Activated naive CD4-positive, alpha-beta T cell treated with Interleukin-2 at 50 U/mL for 16 hours (primary cell): ENCODE data around the gene GPX6.
"Not testable (repeated sequence)": the region's sequence is repeated elsewhere in the genome, so short reads cannot be mapped to it uniquely, and the experiment has no call there.

Experiments
- DNase-seq: peaks from one replicate; pipeline ENCODE4 v3.0.0-alpha.2; 2020

The GPX6 gene

DNA sequence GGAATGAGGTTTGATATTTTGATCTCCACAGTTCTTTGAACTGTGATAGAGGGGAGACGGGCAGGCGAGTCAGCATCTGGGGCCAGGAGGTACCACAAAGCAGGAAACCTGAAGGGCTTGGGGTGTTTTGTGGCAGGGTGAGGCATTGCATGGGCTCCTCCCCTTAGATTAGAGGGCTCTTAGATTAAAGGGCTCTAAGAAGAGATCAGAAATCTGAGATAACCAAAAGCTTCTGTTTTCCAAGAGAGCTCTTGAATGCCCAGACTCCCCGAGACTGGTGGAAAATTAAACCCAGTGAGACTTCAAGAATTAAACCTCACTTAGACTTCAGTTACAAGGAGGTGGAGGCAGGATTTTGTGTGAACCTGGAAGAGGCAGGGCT lies 7.6 kb upstream of the GPX6 start:
- DNase-seq: peak; percentile 19

DNA sequence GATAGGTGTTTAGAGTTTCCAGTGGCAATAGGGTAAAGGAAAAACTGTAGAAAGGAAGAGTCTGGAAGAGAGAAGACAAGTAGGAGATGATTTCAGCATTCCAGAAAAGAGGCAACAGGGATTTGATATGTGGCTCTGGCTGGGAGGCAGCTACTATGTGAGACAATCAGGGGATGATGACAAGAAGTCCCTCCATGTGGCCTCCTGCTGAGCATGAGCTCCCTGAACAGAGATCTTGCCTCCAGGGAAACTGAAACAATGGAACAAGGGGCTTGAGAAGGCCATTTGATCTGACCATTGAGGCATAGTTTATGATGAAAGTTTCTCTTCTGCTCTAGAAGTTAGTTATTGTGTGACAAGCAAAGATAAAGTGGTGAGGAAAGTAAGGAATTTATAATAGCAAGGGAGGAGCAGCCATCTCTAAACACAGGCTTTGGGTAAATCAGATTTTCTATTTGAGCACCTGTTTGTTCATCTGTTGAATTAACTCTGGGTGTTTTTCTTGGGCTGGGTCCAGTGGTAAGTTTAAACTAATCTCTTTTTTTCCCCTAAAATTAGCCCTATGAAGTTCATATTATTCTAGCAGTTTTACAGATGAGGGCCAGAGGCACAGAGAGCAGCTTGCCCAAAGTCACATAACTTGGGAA lies 7.1 kb upstream of the GPX6 start:
- DNase-seq: no peak

DNA sequence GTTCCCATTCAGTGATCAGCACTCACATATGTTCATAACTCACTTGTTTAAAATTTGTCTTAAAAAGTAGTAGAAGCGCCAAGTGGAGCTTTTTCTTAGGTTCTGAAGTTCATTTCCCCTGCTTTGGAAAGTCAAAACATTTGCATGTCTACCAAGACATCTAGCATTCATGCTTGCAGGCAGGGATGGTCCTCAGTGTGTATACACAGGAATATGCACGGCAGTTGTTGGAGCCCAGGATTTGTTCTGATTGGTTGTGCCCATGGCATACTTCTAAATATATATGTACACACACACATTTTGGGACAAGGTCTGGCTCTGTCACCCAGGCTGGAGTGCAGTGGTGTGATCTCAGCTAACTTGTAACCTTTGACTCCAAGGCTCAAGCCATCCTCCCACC lies 2.4 kb upstream of the GPX6 start:
- no peak for DNase-seq

DNA sequence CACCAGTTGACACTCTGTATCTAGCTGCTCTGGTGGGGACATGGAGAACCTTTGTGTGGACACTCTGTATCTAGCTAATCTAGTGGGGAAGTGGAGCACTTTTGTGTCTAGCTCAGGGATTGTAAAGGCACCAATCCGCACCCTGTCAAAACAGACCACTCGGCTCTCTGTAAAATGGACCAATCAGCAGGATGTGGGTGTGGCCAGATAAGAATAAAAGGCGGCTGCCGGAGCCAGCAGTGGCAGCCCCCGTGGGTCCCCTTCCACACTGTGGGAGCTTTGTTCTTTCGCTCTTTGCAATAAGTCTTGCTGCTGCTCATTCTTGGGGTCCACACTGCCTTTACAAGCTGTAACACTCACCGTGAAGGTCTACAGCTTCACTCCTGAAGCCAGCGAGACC lies 3.2 kb downstream of the GPX6 start:
- not testable (repeated sequence) for DNase-seq

DNA sequence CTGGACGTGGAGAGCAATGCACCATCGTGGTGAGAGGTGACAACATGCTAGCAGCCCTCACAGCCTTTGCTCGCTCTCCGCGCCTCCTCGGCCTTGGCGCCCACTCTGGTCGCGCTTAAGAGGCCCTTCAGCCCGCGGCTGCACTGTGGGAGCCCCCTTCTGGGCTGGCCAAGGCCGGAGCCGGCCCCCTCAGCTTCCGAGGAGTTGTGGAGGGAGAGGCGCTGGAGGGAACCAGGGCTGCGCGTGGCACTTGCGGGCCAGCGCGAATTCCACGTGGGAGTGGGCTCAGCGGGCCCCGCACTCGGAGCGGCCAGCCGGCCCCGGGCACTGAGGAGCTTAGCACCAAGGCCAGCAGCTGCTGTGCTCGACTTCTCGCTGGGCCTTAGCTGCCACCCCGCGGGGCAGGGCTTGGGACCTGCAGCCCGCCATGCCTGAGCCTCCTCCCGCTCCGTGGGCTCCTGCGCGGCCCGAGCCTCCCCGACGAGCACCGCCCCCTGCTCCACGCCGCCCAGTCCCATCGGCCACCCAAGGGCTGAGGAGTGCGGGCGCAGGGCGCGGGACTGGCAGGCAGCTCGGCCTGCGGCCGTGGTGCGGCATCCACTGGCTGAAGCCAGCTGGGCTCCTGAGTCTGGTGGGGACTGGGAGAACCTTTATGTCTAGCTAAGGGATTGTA lies 3.8 kb downstream of the GPX6 start:
- DNase-seq: no peak

DNA sequence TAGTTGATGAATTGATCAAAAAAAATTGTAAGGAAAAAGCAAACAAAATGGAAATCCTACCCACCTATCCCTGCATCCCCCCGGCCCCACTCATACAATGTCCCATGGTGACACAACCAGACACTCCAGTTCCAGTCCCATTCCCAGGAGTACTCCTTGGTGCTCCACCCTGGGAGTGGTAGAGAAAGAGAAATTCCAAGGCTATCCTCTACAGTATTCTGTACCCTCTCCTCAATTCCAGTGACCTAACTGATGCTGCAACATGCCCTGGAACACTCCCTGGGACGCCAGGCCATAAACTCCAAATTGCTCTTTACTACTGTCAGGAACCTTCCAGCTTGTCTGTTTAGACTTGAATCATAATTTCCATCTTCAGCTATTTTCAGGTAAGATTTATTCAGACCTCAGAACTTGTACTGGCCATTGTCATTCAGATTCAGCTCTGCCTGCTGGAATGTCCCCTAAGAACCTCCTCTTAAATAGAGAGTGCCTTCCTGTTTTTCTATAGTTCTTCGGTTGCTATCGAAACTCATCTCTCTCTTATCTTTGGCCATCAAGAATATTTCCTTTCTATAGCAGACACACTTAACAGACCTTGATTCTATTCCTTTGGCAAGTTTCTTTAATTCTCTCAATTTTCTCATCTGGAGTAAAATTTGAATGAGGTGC lies 8.7 kb downstream of the GPX6 start:
- DNase-seq: no peak

DNA sequence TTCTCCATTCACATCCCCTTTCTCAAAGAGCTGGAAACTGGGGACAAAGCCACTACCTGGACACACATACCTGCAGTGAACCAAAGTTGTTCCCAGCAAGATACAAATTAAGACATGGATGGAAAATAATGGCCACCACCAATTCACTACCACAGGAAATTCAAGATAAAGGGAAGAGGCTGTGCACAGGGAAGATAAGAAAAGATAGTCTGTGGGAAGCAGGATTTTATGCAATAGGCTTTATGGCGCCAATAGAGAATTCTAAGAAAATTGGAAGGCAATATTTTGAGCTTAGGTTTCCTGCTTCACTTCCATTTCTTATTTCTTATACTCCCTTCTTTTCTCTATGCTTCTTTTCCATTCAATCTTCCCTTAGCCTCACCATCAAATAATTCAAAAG lies 9.9 kb downstream of the GPX6 start:
- no peak for DNase-seq

DNA sequence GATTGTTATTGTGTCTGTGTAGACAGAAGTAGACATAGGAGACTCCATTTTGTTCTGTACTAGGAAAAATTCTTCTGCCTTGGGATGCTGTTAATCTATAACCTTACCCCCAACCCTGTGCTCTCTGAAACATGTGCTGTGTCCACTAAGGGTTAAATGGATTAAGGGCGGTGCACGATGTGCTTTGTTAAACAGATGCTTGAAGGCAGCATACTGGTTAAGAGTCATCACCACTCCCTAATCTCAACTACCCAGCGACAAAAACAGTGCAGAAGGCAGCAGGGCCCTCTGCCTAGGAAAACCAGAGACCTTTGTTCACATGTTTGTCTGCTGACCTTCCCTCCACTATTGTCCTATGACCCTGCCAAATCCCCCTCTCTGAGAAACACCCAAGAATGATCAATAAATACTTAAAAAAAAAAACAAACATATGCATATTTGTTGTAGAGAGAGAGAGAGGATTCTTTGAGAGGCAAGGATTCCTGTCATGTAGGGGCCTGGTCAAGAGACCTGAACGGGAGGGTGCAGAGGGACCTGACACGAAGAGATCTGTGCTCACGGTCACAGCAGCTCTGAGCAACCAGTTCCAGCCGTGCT lies 12.8 kb downstream of the GPX6 start:
- not testable (repeated sequence) for DNase-seq

DNA sequence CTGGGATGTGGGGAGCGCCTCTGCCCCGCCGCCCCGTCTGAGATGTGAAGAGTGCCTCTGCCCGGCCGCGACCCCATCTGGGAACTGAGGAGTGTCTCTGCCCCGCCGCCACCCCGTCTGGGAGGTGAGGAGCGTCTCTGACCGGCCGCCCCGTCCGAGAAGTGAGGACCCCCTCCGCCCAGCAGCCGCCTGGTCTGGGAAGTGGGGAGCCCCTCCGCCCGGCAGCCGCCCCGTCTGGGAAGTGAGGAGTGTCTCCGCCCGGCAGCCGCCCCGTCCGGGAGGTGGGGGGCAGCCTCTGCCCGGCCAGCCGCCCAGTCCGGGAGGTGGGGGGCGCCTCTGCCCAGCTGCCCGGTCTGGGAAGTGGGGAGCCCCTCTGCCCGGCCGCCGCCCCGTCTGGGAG lies 13.5 kb downstream of the GPX6 start:
- not testable (repeated sequence) for DNase-seq

DNA sequence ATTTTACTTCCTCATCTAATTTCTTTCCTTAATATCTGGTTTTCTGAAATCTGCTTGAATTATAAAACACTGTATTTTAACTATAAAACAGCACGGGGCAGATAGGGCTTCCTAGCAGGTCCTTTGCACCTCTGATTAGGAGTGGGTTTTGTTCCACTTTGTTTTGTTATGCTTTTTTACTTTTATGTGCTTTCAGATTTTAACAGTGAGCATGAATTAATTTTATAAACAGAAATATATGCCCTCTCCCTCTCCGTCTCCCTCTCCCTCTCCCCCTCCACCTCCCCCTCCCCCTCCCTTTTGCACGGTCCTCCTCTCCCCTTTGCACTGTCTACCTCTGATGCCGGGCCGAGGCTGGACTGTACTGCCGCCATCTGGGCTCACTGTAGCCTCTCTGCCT lies 14.3 kb downstream of the GPX6 start:
- DNase-seq: no peak

DNA sequence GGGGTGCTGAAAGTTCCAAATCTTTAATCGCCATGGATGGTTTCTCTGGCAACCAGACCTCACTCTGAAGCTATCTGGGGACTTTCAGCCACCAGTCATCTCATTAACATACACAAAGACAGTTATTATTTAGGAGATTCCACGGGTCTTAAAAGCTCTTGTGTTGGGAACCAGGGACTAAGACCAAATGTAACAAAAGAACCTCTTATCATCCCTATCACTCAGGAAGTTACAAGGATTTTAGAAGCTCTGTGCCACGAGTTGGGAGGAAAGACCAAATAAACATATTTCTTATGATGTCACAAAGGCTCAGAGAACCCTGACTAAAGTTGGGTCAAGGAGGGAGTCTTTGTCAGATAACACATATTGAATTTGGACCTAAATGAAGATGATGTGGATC lies 17.7 kb downstream of the GPX6 start:
- DNase-seq: no peak

DNA sequence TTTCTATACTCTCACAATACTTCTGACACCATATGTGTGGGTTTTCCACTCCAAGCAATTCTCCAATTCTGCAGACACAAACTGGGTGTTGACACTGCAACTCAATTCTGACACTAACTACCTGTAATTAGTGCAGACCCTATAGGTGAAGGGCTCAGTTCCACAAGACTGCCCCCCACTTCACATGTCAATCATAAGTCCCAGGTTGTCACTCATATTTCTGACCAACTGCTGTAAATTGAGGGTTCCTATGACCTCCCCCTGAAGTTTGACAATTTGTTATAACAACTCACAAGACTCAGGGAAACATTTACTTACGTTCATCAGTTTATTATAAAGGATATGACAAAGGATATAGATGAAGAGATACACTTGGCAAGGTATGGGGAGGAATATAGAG lies 18.3 kb downstream of the GPX6 start:
- no peak for DNase-seq

DNA sequence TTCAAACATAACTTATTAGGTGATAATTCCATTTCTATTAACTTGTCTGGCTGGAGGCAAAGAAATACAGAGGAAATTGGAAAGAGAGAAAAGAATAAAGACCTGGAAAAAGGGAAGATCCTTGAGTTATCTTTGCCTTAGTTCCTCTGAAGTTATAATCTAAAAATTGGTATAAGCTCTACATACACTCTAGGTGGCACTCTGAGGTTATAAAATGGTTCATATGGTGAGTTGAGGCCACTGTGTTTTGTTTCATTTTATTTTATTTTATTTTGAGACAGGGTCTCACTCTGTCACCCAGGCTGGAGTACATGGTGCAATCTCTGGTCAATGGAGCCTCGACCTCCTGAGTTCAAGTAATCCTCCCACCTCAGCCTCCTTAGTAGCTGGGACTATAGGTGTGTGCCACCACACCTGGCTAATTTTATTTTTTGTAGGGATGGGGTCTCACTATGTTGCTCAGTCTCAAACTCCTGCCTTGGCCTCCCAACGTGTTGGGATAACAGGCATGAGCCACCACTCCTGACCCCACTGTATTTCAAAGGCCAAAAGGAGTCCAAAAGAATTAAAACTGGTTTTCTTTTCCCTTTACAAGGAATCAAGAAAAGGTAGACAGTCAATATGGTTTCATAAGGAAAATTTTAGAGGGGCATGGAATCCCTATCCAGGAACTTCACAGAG lies 19.4 kb downstream of the GPX6 start:
- DNase-seq: no peak

DNA sequence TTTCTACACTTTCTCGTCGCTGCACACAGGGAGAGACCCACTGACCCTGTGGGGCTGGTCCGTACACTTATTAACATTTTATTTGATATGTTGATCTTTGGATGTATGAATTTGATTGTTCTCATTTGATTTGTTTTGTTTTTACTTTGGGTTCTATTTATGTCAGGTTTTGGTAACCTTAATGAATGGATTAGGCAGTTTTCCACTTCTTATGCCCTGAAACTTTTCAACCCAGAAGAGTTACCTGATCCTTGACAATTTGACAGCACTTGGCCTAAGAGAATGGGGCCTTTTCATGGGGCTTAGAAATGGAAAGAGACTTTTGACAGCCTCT lies 23.6 kb downstream of the GPX6 start:
- DNase-seq: no peak

DNA sequence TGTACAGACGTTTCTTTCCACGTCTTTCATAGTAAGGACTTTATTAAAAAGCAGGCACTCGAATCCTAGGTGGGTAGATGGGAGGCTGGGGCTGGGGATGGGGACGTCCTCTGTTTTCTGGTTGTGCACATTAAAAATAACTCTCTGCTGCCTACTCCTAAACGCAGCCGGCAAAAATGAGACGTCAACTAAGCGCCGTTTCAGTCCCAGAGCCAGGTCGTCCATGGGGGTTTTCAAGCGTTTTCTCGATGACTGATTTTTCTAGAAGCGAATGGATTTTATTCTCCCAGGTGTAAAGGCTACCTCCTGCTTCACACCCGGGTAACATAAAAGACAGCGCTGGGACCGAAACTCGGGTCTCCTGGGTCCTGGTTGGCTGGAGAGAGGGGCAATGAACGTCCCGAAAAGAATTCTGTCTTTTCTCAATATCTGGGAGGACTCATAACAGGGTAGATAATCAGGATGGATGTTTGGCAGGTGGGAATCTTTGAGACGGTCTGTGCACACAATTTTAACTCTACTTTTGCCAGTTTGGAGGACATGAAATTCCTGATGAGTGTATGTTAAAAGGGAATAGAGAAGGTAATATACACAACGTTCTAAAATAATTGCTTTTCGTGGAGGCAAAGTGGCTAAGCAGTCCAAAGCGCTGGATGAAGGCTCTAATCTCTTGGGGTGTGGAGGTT lies 25.2 kb downstream of the GPX6 start:
- no peak for DNase-seq

DNA sequence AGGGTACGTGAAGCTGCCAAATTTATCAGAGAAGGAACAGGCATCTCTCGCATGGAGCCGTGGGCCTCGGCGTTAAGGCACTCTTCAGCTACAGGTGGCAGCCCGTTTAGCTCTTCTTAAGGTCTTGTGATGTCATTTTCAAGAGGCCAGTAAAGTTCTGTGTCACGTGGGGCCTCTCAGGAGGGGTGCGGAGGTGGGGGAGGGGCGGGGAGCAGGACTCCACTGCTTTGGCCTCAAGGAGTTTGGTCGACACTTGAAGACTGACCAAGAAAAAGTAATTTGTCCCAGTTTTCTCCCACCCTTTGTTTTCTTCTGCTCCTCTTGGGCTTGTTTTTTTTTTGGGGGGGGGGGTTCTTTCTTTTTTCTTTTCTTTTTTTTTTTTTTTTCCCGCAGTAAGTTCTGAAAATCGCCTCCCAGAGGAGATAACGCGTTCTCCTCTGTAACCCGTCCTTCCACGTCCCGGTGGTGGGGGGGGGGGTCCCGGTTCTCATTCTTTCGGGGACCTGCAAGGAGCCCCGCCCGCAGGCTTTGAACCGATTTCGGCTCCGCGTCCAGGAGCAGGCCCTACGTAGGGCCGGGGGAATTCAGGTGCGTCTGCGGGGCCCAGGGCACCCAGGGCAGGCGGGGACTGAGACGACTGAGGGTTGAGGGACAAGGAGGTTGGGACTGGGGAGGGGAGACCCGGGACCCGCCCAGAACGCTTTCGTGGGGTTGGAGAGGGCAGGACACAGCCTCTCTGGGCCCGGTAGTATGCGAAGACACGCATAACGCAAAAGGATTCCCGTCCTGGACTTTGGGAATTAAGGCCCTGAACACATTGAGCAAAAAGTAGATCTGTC lies 26.0 kb downstream of the GPX6 start:
- DNase-seq: peak; percentile 17

DNA sequence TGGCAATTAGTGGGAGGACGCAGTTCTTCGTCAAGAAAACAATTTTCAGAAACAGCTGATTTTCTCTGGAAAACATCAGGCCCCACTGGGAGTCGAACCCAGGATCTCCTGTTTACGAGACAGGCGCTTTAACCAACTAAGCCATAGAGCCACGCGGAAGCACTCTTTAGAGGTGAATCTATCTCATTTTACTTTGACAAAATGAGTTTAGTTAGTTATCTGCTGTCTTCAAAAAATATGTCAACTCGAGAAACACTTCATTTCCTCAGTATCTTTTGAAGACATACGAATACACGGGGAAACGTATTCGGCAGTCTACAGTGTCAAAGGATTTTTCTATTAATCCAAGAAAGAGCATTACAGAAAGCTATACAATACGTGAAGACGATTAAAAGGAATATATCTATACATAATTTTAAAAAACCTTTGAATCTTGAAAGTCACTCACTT lies 26.7 kb downstream of the GPX6 start:
- DNase-seq: no peak

DNA sequence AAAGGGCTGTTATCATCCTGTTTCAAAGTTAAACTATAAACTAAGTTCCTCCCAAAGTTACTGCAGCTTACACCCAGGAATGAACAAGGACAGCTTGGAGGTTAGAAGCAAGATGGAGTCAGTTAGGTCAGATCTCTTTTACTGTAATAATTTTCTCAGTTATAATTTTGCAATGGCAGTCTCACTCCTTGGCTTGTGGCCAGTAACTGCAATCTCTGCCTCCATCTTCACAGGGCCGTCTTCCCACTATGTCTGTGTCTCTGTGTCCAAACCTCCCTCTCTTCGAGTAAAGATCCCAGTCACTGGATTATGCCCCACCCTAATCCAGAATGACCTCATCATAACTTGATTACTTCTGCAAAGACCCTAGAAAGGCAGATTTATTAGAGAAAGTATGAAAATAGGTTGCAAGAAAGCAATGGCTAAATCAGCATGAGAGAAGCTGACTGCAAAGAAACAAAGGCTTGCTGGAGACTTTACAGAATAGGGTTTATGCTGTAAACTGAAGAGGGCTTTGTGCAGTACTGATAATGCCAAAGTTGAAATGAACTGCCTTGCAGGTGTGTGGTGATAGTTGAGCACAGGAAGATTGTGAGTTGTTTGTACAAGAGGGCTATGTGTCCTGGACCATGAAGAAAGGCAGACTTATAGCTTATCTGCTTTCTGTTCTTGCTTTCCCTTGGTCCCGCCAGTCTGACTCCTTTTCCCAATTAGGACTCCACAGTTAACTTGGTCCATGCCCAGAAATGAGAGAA lies 28.4 kb downstream of the GPX6 start:
- DNase-seq: no peak

DNA sequence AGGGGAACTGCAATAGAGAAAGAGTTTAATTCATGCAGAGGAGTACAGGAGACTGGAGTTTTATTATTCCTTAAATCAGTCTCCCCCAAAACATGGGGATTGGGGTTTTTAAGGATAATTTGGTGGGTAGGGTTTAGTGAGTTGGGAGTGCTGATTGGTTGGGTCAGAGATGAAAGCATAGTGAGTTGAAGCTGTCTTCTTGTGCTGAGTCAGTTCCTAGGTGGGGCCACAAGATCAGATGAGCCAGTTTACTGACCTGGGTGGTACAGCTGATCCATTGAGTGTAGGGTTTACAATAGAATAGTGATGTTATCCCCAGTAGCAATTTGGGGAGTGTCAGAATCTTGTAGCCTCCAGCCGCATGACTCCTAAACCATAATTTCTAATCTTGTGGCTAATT lies 29.1 kb downstream of the GPX6 start:
- DNase-seq: no peak

DNA sequence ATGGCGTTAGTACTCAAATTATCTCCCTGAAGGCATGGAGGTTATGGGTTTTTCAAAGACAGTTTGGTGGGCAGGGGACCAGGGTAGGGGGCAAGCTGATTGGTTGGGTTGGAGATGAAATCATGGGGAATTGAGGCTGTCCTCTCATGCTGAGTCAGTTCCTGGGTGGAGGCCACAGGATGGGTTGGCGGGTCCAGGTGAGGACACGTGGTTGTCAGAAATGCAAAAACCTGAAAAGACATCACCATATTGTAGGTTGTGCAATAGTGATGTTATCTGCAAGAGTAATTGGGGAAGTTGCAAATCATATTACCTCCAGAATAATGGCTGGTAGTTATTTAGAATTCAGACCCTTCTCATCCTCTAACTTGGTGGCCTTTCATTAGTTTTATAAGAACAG lies 30.1 kb downstream of the GPX6 start:
- DNase-seq: no peak

DNA sequence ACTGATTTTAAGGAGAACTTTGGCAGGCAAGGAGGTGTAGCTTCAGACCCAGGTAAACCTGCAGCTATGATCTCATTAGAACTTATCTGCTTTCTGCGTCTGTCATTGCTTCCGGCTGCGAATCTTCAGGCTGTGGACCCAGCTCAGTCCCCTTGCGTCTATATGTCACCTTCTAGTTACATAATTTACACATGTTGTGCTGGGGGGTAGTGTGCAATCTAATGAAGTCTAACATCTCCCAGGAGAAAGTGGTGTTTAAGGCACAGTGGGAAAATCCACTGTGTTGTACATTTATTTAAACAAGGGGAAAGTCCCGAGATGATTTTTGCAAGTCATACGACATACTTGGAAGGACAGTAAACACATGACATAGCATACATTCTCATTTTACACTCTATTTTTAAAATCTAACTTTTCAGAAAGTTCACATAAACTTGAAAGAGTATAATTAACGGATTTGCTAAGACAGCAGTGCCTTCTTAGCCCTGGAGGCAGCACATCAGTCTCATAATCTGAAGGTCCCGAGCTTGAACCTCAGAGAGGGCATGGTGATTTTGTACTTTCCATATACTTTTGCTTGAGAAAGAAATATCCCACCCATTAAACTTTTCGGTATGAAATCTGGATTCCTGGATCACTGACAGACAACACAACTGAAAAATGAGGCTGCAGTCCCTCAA lies 35.2 kb downstream of the GPX6 start:
- no peak for DNase-seq
